ENCODE measurements around the gene PRDM11.

The PRDM11 gene

DNA sequence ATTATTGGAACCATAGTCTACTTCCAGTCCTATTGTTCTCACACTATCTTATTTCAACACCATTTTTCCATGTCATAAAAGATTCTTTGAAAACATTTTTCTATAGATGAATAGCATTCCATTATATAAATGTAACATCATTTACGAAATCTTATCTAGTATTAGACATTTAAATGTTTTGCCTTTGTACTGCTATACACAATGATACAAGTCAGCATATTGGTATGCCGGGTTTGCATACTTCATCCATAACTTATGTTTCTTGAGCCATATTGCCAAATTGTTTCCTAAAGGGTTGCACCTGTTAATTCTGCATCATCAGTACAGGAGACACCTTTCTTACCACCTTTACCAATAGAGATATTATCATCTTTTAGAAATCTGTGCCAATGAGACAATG lies 71.6 kb downstream of the PRDM11 start:
- Histone ChIP-seq H3K9ac (ENCODE audit: insufficient read length) (no peak overlapping the region), H3K36me3 (ENCODE audit: insufficient read depth, low read length) (no peaks in the 10 kb centered on the region), H3K9me3 (ENCODE audit: low read depth, low read length) (no peaks in the 10 kb centered on the region), H3K4me3 (no peak overlapping the region), H3K27ac (no peak overlapping the region)
- no peak for DNase-seq (ENCODE audit: low read depth, low spot score)
- TF ChIP-seq EZH2 (IDR thresholded peaks at IDR 0.05) (no peak), FOXP2 (optimal IDR thresholded peaks at IDR 0.05; ENCODE audit: control extremely low read depth, extremely low read length, insufficient read depth) (no peak), POLR2AphosphoS5 (IDR thresholded peaks at IDR 0.05; ENCODE audit: borderline replicate concordance, low read depth, low read length) (no peak)

DNA sequence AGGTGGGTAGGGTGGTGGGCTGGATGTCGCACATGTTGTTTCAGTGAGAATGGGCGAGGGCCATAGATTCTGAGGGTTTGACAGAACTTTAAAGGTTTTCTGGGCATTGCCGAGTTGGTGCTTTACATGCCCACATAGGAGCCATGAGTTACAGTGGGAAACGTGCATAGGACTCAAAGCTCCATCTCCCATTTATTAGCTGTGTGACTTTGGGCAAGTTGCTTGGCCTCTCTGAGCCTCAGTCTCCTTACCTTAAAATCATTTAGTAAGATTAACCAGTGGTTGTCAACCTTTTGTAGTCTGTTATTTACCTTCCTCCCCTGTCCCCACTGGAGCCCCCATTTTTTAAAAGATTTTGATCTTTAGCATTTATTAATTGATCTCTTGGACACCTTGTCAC lies 72.3 kb downstream of the PRDM11 start:
- Histone ChIP-seq H3K9ac (ENCODE audit: insufficient read length) (no peak overlapping the region), H3K27ac (no peak overlapping the region), H3K9me3 (ENCODE audit: low read depth, low read length) (no peaks in the 10 kb centered on the region), H3K4me3 (no peak overlapping the region), H3K36me3 (ENCODE audit: insufficient read depth, low read length) (no peaks in the 10 kb centered on the region)
- TF ChIP-seq FOXP2 (optimal IDR thresholded peaks at IDR 0.05; ENCODE audit: control extremely low read depth, extremely low read length, insufficient read depth) (no peak), EZH2 (IDR thresholded peaks at IDR 0.05) (no peak), POLR2AphosphoS5 (IDR thresholded peaks at IDR 0.05; ENCODE audit: borderline replicate concordance, low read depth, low read length) (no peak)
- DNase-seq (ENCODE audit: low read depth, low spot score): no peak

DNA sequence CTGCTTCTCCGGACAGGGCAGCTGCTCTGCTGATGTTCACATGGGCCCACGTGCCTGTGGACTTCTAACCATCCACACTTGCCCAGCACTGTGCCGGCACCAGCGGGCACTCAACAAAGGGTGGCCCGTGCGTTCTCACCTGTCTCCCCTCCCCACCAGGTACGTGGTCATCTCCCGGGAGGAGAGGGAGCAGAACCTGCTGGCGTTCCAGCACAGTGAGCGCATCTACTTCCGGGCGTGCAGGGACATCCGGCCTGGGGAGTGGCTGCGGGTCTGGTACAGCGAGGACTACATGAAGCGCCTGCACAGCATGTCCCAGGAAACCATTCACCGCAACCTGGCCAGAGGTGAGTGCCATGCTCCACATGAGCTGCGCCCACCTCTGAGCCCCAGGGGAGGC lies 73.0 kb downstream of the PRDM11 start:
- Histone ChIP-seq H3K36me3 (ENCODE audit: insufficient read depth, low read length) (no peaks in the 10 kb centered on the region), H3K9me3 (ENCODE audit: low read depth, low read length) (no peaks in the 10 kb centered on the region), H3K27ac (no peak overlapping the region), H3K4me3 (no peak overlapping the region), H3K9ac (ENCODE audit: insufficient read length) (no peak overlapping the region)
- TF ChIP-seq FOXP2 (optimal IDR thresholded peaks at IDR 0.05; ENCODE audit: control extremely low read depth, extremely low read length, insufficient read depth): no peak
- TF ChIP-seq POLR2AphosphoS5 (IDR thresholded peaks at IDR 0.05; ENCODE audit: borderline replicate concordance, low read depth, low read length): no peak
- no peak for TF ChIP-seq EZH2 (IDR thresholded peaks at IDR 0.05)
- no peak for DNase-seq (ENCODE audit: low read depth, low spot score)

DNA sequence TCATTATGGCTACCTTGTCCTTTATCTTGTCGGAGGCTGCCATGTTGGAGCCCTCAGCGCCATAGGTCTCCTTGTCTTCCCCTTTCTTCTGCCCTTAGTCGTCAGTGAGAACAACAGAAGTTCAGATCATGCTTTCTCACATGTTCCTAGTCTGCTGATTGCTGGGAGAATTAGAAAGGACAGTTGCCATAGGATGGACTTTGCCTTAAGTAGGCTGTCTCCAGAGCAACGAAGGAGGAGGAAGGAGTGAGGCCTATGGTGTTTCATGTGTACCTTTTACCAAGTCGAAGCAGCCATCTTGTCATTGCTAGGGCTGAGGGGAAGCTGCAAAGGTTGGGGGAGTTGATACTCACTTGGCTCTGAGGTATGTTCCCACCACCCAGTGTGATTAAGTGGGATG lies 77.1 kb downstream of the PRDM11 start:
- Histone ChIP-seq H3K36me3 (ENCODE audit: insufficient read depth, low read length) (no peaks in the 10 kb centered on the region), H3K27ac (no peak overlapping the region), H3K9ac (ENCODE audit: insufficient read length) (no peak overlapping the region), H3K9me3 (ENCODE audit: low read depth, low read length) (no peaks in the 10 kb centered on the region), H3K4me3 (no peak overlapping the region)
- no peak for TF ChIP-seq EZH2 (IDR thresholded peaks at IDR 0.05)
- no peak for TF ChIP-seq POLR2AphosphoS5 (IDR thresholded peaks at IDR 0.05; ENCODE audit: borderline replicate concordance, low read depth, low read length)
- TF ChIP-seq FOXP2 (optimal IDR thresholded peaks at IDR 0.05; ENCODE audit: control extremely low read depth, extremely low read length, insufficient read depth): no peak
- no peak for DNase-seq (ENCODE audit: low read depth, low spot score)

DNA sequence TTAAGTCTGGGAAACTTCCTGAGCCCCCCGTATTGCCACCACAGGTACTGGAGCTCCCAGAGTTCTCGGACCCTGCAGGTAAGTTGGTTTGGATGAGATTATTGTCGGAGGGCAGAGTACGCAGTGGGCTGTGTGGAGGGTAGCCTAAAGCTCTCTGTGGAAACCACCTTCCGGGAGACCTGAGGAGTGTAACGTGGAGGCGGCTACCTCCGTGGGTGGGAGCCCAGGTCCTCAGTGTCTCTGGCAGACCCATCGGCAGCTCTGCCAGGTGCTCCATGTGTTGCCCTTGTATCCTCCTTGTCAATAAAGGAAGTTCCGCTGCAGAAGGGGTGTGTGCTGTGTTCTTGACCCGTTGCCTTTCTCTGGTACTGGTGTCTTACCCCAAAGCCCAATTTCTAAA lies 78.3 kb downstream of the PRDM11 start:
- no peak for TF ChIP-seq EZH2 (IDR thresholded peaks at IDR 0.05)
- no peak for TF ChIP-seq POLR2AphosphoS5 (IDR thresholded peaks at IDR 0.05; ENCODE audit: borderline replicate concordance, low read depth, low read length)
- TF ChIP-seq FOXP2 (optimal IDR thresholded peaks at IDR 0.05; ENCODE audit: control extremely low read depth, extremely low read length, insufficient read depth): no peak
- H3K4me3 ChIP-seq: no peak overlapping the region
- DNase-seq (ENCODE audit: low read depth, low spot score): no peak
- no peaks in the 10 kb centered on the region for H3K36me3 ChIP-seq (ENCODE audit: insufficient read depth, low read length)
- H3K27ac ChIP-seq: no peak overlapping the region
- H3K9ac ChIP-seq (ENCODE audit: insufficient read length): no peak overlapping the region
- H3K9me3 ChIP-seq (ENCODE audit: low read depth, low read length): no peaks in the 10 kb centered on the region

DNA sequence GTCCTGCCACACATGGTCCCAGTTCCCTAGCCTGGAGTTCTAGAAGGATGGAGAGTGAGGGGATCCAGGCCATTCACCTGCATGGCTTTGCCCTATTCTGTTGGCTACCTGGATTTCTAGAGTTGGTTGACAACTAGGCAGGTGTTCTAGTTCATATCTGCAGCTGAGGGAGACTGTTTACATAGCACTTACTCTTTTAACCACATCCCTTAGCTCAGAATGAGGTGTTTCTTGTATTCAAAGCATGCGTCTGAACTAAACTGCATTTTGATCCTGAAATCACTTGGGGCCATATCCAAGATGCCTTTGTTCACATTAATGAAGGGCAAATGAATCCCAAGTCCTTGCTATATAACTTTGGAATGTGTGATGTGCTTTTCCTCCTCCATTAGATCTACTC lies 78.8 kb downstream of the PRDM11 start:
- TF ChIP-seq POLR2AphosphoS5 (IDR thresholded peaks at IDR 0.05; ENCODE audit: borderline replicate concordance, low read depth, low read length) (no peak), EZH2 (IDR thresholded peaks at IDR 0.05) (no peak), FOXP2 (optimal IDR thresholded peaks at IDR 0.05; ENCODE audit: control extremely low read depth, extremely low read length, insufficient read depth) (no peak)
- DNase-seq (ENCODE audit: low read depth, low spot score): no peak
- Histone ChIP-seq H3K9me3 (ENCODE audit: low read depth, low read length) (no peaks in the 10 kb centered on the region), H3K36me3 (ENCODE audit: insufficient read depth, low read length) (no peaks in the 10 kb centered on the region), H3K4me3 (no peak overlapping the region), H3K27ac (no peak overlapping the region), H3K9ac (ENCODE audit: insufficient read length) (no peak overlapping the region)

DNA sequence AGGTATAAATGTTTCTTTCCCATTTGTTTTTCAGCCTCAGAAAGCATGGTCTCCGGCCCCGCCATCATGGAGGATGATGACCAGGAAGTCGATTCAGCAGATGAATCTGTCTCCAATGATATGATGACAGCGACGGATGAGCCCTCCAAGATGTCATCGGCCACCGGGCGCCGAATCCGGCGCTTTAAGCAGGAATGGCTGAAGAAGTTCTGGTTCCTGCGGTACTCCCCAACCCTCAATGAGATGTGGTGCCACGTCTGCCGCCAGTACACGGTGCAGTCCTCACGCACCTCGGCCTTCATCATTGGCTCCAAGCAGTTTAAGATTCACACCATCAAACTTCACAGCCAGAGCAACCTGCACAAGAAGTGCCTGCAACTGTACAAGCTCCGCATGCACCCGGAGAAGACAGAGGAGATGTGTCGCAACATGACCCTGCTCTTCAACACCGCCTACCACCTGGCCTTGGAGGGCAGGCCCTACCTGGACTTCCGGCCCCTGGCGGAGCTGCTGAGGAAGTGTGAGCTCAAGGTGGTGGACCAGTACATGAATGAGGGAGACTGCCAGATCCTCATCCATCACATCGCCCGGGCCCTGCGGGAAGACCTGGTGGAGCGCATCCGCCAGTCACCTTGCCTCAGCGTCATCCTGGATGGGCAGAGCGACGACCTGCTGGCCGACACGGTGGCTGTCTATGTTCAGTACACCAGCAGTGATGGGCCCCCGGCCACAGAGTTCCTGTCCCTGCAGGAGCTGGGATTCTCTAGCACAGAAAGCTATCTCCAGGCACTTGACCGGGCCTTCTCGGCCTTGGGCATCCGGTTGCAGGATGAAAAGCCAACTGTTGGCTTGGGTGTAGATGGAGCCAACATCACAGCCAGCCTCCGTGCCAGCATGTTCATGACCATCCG lies 79.8 kb downstream of the PRDM11 start:
- Histone ChIP-seq H3K27ac (no peak overlapping the region), H3K9me3 (ENCODE audit: low read depth, low read length) (no peaks in the 10 kb centered on the region), H3K36me3 (ENCODE audit: insufficient read depth, low read length) (no peaks in the 10 kb centered on the region), H3K9ac (ENCODE audit: insufficient read length) (no peak overlapping the region), H3K4me3 (no peak overlapping the region)
- TF ChIP-seq FOXP2 (optimal IDR thresholded peaks at IDR 0.05; ENCODE audit: control extremely low read depth, extremely low read length, insufficient read depth) (no peak), POLR2AphosphoS5 (IDR thresholded peaks at IDR 0.05; ENCODE audit: borderline replicate concordance, low read depth, low read length) (no peak), EZH2 (IDR thresholded peaks at IDR 0.05) (no peak)
- no peak for DNase-seq (ENCODE audit: low read depth, low spot score)

DNA sequence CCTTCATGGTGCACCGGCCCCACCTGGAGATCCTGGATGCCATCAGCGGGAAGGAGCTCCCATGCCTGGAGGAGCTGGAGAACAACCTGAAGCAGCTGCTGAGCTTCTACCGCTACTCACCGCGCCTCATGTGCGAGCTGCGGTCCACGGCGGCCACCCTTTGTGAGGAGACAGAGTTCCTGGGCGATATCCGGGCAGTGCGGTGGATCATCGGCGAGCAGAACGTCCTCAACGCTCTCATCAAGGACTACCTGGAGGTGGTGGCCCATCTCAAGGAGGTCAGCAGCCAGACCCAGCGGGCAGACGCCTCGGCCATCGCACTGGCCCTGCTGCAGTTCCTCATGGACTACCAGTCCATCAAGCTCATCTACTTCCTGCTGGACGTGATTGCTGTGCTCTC lies 80.5 kb downstream of the PRDM11 start:
- no peak for DNase-seq (ENCODE audit: low read depth, low spot score)
- TF ChIP-seq FOXP2 (optimal IDR thresholded peaks at IDR 0.05; ENCODE audit: control extremely low read depth, extremely low read length, insufficient read depth) (no peak), EZH2 (IDR thresholded peaks at IDR 0.05) (no peak), POLR2AphosphoS5 (IDR thresholded peaks at IDR 0.05; ENCODE audit: borderline replicate concordance, low read depth, low read length) (no peak)
- Histone ChIP-seq H3K36me3 (ENCODE audit: insufficient read depth, low read length) (no peaks in the 10 kb centered on the region), H3K27ac (no peak overlapping the region), H3K4me3 (no peak overlapping the region), H3K9ac (ENCODE audit: insufficient read length) (no peak overlapping the region), H3K9me3 (ENCODE audit: low read depth, low read length) (no peaks in the 10 kb centered on the region)

Measured in SK-N-MC (cell line).